Left hindlimb (tissue), 1 donor: ENCODE measurements around the gene RELA.

ENCODE experiments used
- DNase-seq: peaks from one replicate; pipeline ENCODE4 v3.0.0-alpha.2; 2018

RELA gene

GRCh38 chr11:65629579-65629978 lies 33.1 kb downstream of the RELA start:
- DNase-seq: no peak

- DNase-seq: no peak
Observed at GRCh38 chr11:65627202-65627601, 35.5 kb downstream of the RELA start.

DNA sequence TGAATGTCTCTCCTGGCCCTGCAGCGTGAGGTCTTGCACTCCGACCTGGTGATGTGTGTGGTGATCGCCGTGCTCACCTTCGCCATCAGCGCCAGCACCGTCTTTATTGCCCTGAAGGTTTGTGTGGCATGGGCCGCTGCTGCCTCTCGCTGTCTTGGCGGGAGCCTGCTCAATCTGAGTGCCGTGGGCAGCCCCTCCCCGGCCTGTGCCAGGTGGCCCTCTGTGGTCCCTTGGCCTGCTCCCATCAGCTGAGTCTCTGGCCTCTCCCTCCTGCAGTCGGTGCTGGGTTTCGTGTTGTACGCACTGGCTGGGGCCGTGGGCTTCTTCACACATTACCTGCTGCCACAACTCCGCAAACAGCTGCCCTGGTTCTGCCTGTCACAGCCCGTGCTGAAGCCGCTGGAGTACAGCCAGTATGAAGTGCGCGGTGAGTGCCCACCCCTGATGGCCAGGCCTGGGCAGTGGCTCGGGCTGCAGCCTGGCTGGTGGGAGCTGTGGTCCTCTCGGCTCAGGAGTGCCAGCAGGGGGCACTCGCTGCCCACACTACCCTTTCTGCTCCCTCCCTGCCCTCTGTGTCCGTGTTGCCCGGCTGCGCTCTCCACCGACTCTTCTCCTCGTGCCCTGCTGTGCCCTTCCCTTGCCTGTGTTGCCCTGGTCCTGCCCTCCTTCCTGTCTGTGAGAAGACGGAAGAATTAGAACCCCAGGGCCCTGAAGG lies 36.9 kb downstream of the RELA start:
- no peak for DNase-seq

DNA sequence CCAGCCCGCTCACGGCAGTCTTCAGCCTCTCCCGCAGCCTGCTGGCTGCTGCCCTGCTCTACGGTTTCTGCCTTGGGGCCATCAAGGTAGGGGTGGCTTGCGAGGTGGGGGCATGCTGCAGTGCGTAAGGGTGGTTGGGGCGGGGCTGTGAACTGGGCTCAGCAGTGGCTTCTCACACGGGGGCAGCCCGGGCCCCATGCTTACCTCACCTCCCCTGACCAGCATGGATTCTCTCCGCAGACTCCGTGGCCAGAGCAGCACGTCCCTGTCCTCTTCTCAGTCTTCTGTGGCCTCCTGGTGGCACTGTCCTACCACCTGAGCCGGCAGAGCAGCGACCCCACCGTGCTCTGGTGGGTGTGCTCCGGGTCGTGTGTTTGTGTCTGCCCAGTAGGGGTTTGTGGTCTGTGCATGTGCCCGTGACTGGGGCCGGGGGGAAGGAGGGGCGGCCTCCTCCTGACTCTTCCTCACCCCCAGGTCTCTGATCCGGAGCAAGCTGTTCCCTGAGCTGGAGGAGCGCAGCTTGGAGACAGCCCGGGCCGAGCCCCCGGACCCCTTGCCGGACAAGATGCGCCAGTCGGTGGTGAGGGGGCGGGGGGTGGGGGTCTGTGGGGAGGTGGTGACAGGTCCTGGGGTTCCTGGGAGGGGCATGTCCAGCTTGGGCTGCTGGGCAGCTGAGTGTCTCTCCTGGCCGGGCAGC lies 37.6 kb downstream of the RELA start:
- no peak for DNase-seq

GRCh38 chr11:65623852-65624616 lies 38.7 kb downstream of the RELA start:
- no peak for DNase-seq

DNA sequence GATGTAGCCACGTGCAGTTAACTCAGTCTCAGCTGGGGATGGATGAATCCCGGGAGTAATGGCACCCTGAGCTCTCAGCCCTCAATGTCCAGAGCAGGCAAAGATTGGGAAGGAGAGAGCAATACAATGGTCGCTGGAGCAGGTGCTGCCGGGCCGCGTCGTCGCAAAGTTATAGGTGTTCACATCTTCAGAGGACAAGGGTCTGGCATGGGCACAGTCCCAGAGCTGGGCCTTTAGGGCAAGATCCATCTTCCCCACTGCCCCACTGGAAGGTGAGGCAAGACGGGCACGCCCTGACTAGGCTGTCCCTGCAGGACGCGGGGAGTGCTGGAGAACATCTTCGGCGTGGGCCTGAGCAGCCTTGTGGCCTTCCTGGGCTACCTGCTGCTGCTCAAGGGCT lies 39.5 kb downstream of the RELA start:
- DNase-seq: no peak

GRCh38 chr11:65622011-65622410 lies 40.7 kb downstream of the RELA start:
- DNase-seq: no peak

DNA sequence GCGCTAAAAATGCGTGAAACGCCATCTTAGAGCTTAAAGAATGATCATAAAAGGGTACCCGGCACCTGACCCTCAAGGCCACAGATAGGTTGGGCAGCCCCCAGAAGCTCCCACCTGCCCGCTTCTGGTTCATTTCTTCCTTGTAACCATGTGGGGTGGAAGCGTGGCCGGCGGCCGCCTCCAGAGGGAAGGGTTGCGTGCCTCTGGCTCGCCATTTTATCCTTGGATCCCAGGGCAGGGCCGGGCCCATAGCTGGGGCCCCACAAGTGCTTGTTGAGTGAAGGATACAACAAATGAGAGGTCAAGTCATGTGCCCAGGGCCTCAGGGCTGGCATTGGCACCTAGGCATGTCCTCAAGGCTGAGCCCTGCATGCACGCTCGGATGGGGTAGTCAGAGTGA lies 41.3 kb downstream of the RELA start:
- DNase-seq: no peak

DNA sequence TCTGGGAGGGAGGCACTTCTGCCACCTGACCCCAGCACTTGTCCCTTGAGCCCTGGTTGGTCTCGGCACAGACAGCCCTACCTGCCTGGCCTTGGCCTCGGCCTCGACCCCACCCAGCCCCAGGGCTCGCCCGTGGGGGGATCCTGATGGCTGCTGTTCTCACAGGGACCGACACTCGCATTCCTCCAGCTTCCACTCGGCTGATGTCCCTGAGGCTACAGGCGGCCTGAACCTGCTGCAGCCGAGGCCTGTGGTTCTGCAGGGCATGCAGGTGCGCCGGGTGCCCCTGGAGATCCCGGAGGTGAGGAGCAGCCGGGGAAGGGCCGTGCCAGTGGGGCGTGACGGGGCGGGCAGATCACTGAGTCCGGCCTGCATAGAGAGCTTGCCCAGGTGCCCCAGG lies 42.0 kb downstream of the RELA start:
- no peak for DNase-seq

DNA sequence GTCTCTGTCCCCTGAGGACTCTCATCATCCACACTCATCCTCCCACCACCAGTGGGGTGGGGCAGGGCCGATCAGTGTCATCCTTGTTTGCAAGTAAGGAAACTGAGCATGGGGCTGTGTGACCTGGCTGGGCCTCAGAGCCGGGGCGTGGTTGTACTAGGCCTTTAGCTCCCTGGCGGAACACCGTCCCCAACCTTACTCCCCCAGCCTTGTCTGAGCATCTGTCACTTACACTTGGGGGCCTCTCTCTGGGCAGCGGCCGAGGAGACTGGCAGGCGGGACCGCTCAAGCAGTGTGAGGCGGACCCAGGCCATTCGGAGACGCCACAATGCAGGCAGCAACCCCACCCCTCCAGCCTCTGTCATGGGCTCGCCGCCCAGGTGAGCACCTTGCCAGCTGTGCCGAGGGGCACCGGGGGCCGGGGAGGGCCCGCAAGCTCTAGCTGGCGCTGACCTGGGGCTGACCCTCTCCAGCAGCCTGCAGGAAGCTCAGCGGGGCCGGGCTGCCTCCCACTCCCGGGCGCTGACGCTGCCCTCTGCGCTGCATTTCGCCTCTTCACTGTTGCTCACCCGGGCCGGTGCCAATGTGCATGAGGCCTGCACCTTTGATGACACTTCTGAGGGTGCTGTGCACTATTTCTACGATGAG lies 43.3 kb downstream of the RELA start:
- DNase-seq: no peak

DNA sequence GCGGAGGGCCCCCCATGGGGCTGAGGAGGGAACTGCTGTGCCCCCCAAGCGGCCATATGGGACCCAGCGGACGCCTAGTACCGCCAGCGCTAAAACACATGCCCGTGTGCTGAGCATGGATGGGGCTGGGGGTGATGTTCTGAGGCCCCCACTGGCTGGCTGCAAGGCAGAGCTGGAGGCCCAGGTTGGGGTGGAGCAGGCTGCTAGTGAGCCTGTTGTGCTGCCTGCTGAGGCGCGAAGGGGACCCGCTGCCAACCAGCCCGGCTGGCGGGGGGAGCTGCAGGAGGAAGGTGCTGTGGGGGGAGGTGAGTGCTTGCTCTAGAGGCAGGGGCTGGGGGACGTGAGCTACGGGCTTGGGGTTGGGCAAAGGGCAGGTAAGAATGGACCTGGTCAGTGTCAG lies 44.0 kb downstream of the RELA start:
- DNase-seq: no peak

GRCh38 chr11:65617990-65618751 lies 44.5 kb downstream of the RELA start:
- DNase-seq: no peak

GRCh38 chr11:65617136-65617850 lies 45.4 kb downstream of the RELA start:
- no peak for DNase-seq

DNA sequence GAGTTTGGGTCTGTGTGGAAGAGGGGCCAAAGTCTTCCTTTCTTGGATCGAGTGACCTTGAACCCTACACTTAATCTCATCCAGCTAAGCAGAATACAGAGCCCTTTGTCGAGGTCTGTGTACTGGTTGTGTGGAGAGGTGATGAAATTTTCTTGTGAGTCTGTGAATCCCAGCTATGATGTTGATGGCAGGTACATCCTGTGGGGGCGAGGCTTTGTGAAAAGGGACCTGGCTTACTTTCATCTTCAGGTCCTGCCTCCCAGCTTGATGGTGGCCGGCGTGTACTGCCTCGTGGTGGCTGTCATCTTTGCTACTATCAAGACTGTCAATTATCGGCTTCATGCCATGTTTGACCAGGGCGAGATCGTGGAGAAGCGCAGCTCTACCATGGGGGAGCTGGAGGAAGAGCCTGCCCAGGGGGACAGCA lies 46.1 kb downstream of the RELA start:
- no peak for DNase-seq

DNA sequence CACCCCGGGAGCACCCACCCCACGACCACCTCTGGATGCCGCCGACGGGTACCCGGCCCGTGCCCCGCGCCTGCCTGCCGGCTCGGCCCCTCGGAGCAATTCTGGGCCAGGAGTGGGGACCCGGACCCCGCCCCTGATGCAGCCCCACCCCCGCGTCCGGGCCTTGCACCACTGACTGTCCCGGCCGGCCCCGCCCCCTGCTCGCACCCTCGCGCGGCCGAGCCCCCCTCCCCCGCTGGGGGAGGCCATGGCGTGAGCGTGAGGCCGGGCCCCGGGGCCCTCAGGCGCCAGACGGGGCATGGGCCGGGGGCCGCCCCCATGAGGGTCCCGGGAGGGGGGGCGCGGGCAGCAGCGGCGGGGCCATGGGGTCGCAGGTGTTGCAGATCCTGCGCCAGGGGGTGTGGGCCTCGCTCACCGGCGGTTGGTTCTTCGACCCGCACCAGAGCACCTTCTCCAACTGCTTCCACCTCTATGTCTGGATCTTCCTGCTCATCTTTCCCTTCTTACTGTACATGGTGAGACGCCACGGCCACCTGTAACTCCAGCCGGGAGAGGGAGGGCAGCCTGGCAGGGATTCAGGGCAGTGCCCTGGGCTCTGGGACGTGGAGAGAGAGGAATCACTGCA lies 46.7 kb downstream of the RELA start:
- DNase-seq: no peak

DNA sequence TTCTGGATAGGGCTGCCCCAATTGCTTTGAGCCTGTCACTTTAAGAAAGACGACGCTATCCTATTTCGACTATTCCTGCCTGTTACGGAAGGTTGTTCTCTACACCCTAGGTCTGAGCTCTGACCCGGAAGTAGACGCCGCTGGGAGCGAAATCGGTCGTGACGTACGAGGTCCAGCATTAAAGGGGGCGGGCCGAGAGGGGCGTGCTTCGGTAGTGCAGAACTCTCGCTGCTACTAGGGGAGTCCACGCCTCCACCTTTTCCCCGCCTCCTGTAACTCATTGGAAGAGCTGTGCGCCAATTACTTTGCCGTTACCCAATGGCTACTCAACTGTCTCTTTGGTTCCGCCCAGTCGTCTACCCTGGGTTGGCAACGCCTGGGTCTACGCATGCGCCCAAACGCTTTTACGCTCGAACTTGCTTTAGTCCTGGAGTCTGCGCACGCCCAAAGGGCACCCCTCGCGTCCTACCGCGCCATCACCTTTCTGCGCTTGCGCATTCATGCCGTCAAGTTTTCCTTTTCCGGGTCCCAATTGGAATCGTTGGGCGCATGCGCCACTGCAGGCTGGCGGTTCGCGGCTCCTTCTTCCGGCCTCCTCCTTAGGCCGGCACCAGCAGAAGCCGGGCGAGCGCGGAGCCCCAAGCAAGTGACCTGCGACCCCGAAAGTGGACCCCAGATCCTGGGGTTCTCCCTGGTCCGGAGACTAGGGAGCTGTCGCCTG lies 47.3 kb downstream of the RELA start, which contains the start of gene PCNX3:
Gene PCNX3 (plus strand): TSS at position 548 of the 721 bp plus-strand sequence. CDS start 536 bp downstream, outside the sequence.
- DNase-seq: peak; percentile 100

DNA sequence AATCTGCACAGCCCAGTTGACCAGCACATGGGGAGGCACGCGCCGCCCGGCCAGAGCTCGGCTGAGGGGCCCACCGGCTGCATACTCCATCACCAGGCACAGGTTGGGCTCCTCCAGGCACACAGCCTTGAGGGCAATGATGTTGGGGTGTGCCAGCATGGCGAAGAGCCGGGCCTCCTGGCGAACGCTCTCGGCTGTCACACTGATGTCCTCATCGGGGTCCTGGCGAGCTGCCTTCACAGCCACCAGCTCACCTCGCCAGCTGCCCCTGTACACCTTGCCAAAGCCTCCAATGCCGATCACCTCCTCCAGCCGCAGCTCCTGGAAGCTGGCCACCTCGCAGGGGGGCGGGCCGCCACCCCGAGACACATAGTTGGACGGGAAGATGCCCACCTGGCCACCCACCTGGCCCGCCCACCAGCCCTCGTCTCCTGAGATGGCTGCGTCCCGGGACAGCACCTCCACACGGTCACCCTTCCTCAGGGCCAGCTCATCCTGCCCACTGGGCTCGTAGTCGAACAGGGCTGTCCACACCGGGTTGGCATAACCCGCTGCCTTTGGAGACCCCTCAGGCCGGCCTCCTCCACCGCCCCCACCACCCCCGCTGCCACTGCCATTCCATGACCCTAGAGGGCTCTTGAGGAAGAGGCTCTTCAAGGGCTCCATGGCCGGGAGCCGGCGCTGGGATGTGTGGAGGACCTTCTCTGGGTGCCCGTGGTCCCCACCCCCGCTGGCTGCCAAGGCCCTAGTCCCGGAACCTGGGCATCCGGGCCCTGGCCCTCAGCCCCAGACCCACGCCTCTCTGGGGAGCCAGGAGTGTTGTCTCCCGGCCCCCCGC lies 49.4 kb downstream of the RELA start:
- DNase-seq: no peak

GRCh38 chr11:65612691-65613090 lies 50.0 kb downstream of the RELA start:
- no peak for DNase-seq

- no peak for DNase-seq
Observed at GRCh38 chr11:65611758-65612603, 50.7 kb downstream of the RELA start.
